Measurements from ENCODE around the gene MRC2.

DNA sequence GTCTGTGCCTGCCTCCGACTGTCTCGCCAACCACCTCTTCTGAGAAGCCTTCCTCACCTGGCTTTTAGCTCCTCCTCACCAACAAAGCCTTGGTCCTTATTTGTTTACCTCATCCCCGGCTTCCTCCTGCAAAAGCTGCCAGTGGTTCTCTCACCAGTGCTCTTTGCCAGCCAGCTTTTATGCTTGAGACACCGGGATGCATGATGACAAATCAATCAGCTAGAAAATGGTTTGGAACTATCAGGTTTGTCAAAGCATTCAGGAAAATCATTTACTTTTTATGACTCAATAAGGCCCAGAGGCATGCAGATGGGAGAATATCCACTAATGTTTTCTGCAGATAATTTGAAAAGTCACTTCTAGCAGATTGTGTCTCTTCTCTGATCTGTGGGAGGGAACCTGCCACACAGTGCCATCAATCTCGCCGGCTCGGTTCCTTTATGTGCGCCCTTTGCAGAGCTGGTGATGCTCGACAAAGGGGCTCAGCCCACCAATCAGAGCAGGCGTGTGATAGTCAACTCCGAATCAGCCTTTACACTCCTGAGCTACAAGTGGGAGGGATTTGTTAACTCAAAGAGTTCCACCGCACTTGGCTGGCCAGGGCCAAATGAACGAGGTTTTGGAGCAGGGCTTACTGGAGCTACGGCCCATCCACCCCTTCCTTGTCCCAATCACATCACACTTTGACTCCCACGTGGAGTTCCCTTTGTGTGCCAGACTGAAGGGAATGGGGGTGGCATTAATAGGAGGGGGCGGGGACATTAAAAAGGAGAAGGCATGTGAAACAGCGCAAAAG, 85.8 kb downstream of the MRC2 start:
- TF ChIP-seq, protein P1, sequence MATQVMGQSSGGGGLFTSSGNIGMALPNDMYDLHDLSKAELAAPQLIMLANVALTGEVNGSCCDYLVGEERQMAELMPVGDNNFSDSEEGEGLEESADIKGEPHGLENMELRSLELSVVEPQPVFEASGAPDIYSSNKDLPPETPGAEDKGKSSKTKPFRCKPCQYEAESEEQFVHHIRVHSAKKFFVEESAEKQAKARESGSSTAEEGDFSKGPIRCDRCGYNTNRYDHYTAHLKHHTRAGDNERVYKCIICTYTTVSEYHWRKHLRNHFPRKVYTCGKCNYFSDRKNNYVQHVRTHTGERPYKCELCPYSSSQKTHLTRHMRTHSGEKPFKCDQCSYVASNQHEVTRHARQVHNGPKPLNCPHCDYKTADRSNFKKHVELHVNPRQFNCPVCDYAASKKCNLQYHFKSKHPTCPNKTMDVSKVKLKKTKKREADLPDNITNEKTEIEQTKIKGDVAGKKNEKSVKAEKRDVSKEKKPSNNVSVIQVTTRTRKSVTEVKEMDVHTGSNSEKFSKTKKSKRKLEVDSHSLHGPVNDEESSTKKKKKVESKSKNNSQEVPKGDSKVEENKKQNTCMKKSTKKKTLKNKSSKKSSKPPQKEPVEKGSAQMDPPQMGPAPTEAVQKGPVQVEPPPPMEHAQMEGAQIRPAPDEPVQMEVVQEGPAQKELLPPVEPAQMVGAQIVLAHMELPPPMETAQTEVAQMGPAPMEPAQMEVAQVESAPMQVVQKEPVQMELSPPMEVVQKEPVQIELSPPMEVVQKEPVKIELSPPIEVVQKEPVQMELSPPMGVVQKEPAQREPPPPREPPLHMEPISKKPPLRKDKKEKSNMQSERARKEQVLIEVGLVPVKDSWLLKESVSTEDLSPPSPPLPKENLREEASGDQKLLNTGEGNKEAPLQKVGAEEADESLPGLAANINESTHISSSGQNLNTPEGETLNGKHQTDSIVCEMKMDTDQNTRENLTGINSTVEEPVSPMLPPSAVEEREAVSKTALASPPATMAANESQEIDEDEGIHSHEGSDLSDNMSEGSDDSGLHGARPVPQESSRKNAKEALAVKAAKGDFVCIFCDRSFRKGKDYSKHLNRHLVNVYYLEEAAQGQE (IDR thresholded peaks at IDR 0.05; ENCODE audit: insufficient read depth in 1 of 2, low read depth in 2 of 2, low read length in 2 of 2), result no peak
- no peak for TF ChIP-seq POLR2AphosphoS5 (IDR thresholded peaks at IDR 0.05; ENCODE audit: low read depth, low read length)
- TF ChIP-seq TAF1 (IDR thresholded peaks at IDR 0.05; ENCODE audit: borderline replicate concordance, insufficient read depth, low read length), result no peak
- TF ChIP-seq SIN3A (IDR thresholded peaks at IDR 0.05; ENCODE audit: borderline replicate concordance, insufficient read depth, low read length), result no peak
- TF ChIP-seq FOXP2 (optimal IDR thresholded peaks at IDR 0.05; ENCODE audit: borderline replicate concordance, extremely low read depth, extremely low read length, insufficient read depth), result no peak

All from PFSK-1 (cell line).